ENCODE data around the gene MUC5AC.
"Not testable (repeated sequence)": the region's sequence is repeated elsewhere in the genome, so short reads cannot be mapped to it uniquely, and the experiment has no call there.

Gene MUC5AC, protein sequence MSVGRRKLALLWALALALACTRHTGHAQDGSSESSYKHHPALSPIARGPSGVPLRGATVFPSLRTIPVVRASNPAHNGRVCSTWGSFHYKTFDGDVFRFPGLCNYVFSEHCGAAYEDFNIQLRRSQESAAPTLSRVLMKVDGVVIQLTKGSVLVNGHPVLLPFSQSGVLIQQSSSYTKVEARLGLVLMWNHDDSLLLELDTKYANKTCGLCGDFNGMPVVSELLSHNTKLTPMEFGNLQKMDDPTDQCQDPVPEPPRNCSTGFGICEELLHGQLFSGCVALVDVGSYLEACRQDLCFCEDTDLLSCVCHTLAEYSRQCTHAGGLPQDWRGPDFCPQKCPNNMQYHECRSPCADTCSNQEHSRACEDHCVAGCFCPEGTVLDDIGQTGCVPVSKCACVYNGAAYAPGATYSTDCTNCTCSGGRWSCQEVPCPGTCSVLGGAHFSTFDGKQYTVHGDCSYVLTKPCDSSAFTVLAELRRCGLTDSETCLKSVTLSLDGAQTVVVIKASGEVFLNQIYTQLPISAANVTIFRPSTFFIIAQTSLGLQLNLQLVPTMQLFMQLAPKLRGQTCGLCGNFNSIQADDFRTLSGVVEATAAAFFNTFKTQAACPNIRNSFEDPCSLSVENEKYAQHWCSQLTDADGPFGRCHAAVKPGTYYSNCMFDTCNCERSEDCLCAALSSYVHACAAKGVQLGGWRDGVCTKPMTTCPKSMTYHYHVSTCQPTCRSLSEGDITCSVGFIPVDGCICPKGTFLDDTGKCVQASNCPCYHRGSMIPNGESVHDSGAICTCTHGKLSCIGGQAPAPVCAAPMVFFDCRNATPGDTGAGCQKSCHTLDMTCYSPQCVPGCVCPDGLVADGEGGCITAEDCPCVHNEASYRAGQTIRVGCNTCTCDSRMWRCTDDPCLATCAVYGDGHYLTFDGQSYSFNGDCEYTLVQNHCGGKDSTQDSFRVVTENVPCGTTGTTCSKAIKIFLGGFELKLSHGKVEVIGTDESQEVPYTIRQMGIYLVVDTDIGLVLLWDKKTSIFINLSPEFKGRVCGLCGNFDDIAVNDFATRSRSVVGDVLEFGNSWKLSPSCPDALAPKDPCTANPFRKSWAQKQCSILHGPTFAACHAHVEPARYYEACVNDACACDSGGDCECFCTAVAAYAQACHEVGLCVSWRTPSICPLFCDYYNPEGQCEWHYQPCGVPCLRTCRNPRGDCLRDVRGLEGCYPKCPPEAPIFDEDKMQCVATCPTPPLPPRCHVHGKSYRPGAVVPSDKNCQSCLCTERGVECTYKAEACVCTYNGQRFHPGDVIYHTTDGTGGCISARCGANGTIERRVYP (N-terminal part only)

DNA sequence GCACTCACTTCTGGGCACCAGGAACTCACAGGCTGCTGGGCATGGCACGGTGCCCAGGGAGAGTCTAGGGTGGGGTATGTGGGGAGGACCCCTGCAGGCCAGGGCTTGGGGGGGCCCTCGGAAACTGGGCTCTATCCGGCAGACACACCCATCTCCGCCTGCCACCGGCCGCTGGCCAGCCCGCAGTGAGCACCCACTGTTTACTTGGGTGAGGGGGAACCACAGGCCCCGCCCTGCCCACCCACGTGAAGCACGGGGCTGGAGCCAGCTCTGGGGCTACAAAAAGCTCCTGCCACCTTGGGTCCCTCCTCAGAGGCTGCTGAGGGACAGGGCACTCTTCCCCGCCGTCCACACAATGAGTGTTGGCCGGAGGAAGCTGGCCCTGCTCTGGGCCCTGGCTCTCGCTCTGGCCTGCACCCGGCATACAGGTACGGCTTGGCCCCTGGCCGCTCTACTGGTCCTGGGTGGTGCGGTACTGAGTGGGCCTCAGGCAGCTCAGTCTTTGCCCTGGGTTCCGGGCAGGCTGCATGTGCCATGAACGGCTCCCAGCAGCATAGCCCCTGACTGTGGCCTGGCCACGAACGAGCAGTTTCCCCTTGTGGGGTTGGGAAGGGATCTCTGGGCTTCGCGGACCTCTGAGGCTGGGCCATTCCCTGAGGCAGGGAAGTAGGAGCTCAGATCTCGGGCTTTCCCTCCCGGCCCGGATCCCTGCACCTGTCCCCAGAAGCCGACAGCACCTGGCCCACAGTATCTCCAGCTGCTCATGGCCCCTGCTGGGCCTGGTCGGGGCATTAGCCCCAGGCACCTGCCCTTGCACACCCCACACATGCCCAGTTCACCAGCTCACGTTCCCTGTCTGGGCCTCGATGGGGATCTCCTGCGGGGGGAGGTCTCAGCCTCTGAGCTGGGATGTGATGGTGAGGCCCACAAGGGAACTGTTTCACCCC is at the start of gene MUC5AC:
MUC5AC (plus strand) TSS at position 309 of the 947 bp plus-strand sequence; CDS start at position 356, 47 bp downstream.
- in situ Hi-C loops (cut with MboI; ENCODE audit: low sequenced_read_pairs): no loop called here

DNA sequence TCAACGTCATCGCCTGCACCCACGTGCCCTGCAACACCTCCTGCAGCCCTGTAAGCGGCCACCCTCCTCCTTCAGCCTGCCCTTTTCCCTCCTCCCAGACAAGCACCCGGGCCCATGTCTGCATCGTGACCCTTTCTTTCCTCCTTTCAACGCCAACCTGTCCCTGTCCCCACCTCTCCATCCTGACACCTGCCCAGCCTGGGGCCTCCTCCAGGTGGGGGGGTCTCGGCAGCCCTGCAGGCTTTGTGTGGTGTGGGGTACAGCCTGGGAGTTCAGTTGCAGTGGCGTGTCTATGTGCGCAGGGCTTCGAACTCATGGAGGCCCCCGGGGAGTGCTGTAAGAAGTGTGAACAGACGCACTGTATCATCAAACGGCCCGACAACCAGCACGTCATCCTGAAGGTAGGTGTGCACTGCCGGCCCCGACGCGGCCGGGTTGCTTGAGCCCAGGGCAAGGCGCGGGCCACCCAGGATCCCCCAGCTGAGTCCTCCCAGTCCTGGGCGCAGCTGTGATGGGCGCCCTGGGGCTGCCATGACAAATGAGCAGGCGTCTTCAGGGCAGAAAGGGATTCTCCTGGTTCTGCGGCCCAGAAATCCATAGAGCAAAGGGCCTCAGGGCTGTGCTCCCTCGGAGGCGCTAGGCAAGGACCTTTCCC is 49.4 kb upstream of the MUC5AC start:
- in situ Hi-C loops (cut with MboI; ENCODE audit: low sequenced_read_pairs): no loop called here

DNA sequence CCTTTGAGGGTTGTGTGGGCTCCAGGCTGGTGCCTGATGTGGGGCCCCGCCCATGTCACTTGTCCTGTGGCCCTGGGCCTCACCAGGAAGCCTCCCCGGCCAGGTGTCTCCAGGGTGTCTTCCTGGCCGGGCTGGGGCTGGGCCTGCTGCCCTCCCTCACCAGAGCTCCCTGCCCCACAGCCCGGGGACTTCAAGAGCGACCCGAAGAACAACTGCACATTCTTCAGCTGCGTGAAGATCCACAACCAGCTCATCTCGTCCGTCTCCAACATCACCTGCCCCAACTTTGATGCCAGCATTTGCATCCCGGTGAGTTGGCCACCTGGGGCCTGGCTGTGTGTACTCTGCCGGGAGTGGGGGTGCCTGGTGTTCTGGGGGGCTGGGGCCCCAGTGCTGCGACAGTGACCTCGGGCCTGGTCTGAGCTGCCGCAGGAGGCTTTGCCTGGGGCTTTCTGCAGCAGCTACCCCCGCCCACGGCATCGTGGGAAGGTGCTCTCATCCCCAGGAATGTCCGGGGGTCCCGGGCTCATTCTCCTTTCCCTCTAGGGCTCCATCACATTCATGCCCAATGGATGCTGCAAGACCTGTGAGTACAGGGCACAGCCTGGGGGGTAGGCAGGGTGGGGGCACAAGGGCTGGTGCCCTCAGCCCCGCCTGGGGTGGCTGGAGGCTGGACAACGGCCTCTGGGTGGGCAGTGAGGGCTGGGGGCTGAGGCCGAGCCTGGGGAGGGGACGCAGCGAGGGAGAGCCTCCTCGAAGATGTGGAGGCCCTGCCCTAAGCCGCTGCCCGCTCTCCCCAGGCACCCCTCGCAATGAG is 48.4 kb upstream of the MUC5AC start:
- in situ Hi-C loops (cut with MboI; ENCODE audit: low sequenced_read_pairs): no loop called here

DNA sequence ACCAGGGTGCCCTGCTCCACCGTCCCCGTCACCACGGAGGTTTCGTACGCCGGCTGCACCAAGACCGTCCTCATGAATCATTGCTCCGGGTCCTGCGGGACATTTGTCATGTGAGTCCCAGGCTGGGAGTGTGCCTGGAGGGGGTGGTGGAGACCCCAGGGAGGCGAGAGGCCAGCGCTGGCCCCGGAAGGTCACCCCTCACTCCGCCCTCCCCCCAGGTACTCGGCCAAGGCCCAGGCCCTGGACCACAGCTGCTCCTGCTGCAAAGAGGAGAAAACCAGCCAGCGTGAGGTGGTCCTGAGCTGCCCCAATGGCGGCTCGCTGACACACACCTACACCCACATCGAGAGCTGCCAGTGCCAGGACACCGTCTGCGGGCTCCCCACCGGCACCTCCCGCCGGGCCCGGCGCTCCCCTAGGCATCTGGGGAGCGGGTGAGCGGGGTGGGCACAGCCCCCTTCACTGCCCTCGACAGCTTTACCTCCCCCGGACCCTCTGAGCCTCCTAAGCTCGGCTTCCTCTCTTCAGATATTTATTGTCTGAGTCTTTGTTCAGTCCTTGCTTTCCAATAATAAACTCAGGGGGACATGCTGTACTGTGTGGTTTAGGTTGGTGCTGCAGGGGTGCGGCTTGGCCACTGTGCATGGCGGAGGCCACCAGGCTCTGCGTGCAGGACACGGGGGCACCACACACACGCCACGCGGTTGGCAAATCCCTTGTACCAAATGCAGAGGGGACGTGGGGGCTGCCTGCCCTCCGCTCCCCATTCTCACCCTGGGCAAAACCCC is 47.6 kb upstream of the MUC5AC start:
- in situ Hi-C loops (cut with MboI; ENCODE audit: low sequenced_read_pairs): no loop called here

DNA sequence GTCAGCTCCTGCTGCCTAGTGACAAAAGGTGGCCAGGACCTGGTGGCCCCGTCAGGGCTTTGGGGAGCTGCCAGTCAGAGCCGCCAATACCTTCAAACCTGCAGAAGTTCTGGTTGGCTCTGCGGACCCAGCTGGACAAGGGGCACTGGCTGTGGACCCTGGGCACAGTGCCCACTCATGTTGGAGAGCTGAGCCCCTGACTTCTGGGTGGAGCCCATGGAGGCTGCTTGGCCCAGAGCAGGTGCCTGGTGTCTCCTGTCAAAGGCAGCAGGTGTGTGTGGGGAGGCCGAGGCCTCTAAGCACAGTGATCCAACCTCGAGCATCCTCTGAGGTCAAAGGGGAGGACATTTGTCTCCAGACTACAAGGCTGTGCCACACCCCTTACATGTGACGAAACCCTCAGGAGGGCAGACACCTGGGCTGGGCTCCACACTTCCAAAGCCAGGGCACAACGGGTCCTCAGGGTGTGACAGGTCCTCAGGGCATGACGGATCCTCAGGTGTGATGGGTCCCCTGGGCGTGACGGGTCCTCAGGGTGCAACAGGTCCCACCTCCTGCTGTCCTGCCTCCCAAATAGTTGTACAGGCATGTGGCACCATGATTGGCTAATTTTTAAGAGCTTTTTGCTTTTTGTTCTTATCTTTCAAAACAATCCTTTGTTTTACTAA is 46.1 kb upstream of the MUC5AC start:
- in situ Hi-C loops (cut with MboI; ENCODE audit: low sequenced_read_pairs): no loop called here

DNA sequence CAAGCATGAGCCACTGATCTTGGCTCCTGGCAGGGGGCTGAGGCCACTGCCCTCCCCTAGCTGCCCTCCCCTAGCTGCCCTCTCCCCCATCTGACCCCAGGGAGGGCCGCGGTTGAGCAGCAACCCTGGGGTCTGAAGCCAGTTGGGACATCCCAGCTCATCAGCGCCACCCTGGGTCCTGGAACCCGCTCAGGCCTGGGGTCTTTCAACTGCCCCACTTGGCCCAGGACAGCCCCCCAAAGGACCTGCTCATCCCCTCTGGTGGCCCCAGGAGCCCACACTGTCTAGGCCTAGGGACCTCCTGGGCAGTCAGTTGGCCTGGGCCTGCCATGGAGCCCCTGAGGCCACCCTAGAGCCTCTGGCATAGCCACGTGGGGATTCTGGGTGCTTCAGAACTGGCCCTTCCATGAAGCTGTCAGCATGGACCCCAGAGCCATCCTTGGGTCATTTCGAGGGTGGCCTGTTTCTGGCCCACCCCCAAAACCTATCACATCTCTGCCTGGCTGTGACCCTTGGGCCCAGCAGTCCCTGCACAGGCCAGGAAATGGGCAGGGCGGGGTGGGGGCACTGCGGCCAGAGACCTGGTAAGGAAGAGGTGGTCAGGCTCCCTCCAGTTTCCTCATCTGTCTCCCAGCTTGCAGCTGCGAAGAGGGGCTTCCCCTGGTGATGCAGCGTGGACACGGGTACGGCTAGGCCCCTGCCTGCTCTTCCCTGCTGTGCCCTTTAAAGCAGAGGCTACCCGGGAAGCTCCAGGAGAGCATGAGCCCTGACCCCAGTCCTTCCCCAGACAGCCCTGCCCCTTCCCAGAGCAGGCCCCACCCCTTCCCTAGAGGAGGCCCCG is 45.2 kb upstream of the MUC5AC start:
- in situ Hi-C loops (cut with MboI; ENCODE audit: low sequenced_read_pairs): no loop called here

DNA sequence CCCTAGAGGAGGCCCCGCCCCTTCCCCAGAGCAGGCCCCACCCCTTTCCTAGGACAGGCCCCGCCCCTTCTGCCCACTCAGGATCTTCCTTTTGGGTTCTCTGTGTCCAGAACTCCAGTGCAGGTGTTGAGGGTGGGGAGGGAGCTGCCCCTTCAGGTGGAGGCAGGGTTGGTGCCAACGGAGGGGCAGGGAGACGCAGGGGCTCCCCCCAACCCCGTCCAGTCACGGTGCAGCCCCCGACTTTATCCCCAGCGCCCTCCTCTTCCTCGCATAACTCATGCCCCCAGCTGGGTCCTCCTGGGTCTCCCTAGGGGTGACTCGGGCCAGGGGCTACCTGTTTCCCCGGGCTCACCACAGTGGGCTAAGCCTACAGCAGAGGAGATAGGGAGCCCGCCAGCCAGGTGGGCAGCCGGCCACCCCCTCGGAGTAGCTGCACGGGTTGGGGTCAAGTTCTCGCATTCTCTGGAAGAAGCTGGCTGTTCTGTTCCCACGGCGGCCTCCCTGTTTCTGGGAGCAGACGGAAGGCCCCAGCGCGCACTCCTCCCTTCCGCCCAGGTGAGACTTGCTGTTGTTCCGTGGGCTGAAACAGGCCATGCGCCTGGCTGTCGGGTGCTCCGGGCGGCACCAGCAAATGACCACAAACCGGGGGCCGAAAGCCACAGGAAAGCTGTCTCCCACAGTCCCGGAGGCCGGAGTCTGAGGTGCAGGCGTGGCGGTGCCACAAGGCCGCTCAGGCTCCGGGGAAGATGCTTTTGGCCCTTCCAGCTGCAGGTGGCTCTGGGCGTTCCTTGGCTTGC is 44.1 kb upstream of the MUC5AC start:
- in situ Hi-C loops (cut with MboI; ENCODE audit: low sequenced_read_pairs): no loop called here

DNA sequence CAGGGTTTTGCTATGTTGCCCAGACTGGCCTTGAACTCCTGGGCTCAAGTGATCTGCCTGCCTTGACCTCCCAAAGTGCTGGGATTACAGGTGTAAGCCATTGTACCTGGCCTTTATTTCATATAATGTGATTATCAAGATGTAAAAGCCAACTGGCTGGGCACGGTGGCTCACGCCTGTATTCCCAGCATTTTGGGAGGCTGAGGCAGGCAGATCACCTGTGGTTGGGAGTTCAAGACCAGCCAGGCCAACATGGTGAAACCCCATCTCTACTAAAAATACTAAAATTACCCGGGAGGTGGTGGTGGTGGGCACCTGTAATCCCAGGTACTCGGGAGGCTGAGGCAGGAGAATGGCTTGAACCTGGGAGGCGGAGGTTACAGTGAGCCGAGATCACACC is 42.5 kb upstream of the MUC5AC start:
- in situ Hi-C loops (cut with MboI; ENCODE audit: low sequenced_read_pairs): not testable (repeated sequence)

DNA sequence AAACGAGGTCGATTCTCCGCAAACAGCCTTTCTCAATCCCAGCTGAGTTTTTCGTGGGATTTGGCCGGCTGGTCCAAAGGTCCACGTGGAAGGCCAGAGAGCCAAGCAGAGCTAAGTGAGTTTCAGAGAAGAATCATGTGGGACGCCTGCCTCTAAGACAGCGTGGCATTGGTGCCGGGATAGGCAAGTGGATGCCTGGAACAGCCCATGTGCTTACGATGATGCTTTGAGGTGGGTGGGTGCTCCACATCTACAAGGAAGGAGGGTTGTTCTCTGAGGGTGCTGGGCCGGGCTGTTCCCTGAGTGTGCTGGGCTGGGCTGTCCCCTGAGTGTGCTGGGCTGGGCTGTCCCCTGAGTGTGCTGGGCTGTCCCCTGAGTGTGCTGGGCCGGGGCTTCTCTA is 41.6 kb upstream of the MUC5AC start:
- in situ Hi-C loops (cut with MboI; ENCODE audit: low sequenced_read_pairs): no loop called here

DNA sequence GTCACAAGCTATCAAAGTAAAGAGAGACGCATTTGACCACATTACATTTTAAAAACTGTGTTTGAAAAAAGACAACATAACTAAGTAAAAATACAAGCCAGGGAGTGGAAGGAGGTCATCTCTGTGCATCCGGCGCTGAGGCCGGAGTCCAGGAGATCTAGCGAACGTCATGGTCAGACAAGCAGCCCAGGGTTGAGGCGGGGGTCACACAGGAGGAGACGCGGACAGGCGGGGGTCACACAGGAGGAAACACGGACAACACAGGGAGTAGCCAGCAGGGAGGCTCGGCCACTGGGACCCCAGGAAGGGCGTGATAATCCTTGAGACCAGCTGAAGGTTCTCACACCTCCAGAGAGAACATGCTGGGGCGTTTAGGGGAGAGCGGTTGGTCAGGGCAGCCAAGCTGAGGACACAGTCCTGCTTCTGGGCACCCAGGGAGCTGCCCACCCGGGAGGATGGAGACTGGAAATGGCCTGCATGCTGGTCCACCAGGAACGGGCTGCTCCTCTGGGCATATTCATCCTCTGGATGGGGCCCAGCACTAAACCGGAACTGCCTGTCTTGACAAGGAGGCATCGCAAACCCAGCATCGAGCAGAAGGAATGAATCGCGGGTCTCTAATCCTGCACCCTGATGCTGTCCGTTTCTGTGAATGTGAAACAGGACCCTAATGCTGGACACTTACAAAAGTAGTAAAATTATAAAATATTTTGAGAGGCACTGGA is 40.9 kb upstream of the MUC5AC start:
- in situ Hi-C loops (cut with MboI; ENCODE audit: low sequenced_read_pairs): no loop called here

DNA sequence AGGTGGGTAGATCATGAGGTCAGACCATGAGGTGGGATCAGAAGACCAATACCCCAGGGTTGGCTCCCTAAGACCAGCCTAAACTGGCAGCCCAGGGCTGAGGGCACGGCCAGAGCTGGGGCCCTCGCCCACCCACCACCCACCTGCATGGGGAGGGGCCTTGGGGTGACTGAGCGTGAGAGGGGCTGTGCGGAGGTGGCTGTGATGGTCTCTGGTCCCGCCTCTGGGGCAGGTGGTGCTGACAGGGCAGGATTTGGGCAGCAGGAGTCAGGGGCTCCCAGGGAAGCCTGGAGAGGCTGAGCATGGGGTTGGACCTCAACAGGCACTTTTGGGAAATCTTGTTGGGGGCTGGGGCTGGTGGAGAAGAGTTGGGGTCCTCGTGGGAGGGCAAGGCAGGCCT is 39.8 kb upstream of the MUC5AC start:
- in situ Hi-C loops (cut with MboI; ENCODE audit: low sequenced_read_pairs): no loop called here

DNA sequence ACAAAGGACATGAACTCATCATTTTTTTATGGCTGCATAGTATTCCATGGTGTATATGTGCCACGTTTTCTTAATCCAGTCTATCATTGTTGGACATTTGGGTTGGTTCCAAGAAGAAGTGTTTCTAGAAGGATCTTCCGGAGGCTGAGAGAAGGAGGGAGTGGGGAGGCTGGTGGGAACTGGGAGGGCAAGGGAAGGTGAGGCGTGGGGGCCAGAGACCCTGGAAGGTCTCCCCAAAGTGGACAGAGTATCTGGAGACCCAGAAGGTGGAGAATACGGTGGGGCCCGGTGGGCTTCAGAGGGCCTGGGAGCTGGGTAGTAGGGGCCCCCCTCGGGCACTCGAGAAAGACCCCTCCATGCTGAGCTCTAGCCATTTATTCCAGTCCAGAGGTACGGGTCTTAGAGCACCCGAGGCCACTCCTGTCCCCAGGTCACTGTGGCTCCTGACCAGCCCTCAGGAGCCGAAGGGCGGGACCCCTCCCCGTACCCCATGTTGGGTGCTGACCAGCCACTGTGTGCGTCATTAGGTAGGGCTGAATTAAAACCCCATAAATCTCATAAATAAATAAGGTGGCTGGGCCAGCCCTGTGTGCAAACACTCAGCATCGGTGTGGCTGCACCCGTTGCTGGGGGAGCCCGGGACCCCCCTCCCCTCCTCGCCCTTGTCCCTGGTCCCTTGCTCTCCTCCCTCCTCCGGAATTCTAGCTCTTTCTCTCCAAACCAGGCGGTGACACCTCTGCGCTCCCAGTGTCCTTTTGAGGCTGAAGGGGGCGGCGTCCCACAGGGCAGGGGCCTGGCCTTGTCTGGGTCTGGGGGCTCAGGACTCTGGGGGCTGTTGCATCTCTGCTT is 38.8 kb upstream of the MUC5AC start:
- in situ Hi-C loops (cut with MboI; ENCODE audit: low sequenced_read_pairs): no loop called here

DNA sequence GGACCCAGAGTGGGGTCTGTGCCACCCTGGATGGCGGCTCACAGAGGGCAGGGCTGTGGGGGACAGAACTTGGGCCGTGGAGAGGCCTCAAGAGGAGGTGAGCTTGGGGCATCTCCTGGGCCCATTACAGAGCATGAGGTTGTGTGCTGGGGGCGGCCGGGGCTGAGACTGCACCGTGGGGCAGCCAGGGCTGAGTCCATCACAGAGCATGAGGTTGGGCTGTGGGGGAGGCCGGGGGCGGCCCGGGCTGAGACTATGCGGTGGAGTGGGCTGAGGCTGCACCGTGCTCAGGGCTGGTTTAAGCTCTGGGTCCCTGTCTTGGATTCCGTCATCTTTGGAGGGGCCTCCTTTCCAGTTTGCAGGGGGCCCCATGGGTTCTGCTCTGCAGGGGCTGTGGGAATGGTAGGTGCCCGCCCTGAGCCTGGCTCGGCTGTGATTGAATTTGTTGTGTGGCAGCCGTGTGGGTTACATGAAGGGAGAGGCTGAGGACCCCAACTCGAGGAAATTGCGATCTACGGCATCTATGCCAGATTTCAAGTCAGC is 38.1 kb upstream of the MUC5AC start:
- in situ Hi-C loops (cut with MboI; ENCODE audit: low sequenced_read_pairs): no loop called here

Data from HL-60/S4 treated with phorbol 12-myristate 13-acetate at 8.2 ng/mL for 4 days and 3 days (cell line).